IMR-90 (cell line): ENCODE results near the gene IQUB. TPM values are rescaled to one million over a fixed set of nuclear protein-coding genes. Genes with fewer than 3 reads are reported as not detected.

Experiments used
- ATAC-seq: fragments of 200-7000 bp; cut with Tn5 transposase; 2 replicates; pipeline ENCODE4 v1.9.1; 2020; ENCODE audit warnings: low read depth, mild to moderate bottlenecking, moderate library complexity
- BruUV-seq: library from RNA; stranded (reverse); fragments of 400-500 nt; replicated peaks from 2 replicates; lab custom pipeline; 2021; lab: Mats Ljungman, UMichigan
- CTCF ChIA-PET: fragments of 300-600 bp; formaldehyde crosslinking; extraction: SDS; loops from one replicate; lab custom pipeline; 2021; ENCODE audit warnings: antibody characterized with exemption; lab: Yijun Ruan, JAX
- POLR2A ChIA-PET: fragments of 300-600 bp; sonication (Branson Sonifier 250); formaldehyde crosslinking; loops from one replicate; lab custom pipeline; 2022; ENCODE audit warnings: antibody characterized with exemption; ENCODE audit not compliant: unreplicated experiment; lab: Charles Lee
- DNase-seq: peaks from one replicate; pipeline ENCODE4 v3.0.0; 2013
- H2AFZ ChIP-seq: replicated peaks from 2 replicates; pipeline ENCODE3; 2013; ENCODE audit warnings: low read length, mild to moderate bottlenecking; ENCODE audit not compliant: poor library complexity
- H2AK5ac ChIP-seq: 2 replicates; pipeline ENCODE4 v1.6.1; 2013; ENCODE audit warnings: low read depth, low read length, inconsistent platforms
- H2AK9ac ChIP-seq: replicated peaks from 2 replicates; pipeline ENCODE3; 2013; ENCODE audit warnings: mild to moderate bottlenecking, low read depth, low read length, moderate library complexity; ENCODE audit not compliant: poor library complexity
- H2BK120ac ChIP-seq: 2 replicates; pipeline ENCODE4 v1.6.1; 2013; ENCODE audit warnings: low read depth, low read length, inconsistent platforms
- H2BK15ac ChIP-seq: 3 replicates; pipeline ENCODE4 v1.6.1; 2013; ENCODE audit warnings: low read depth, low read length, inconsistent platforms
- H2BK20ac ChIP-seq: 2 replicates; pipeline ENCODE4 v1.6.1; 2013; ENCODE audit warnings: low read depth, mild to moderate bottlenecking, inconsistent platforms, low read length, moderate library complexity
- H2BK5ac ChIP-seq: 2 replicates; pipeline ENCODE4 v1.6.1; 2013; ENCODE audit warnings: mild to moderate bottlenecking, low read depth, low read length, inconsistent platforms; ENCODE audit not compliant: poor library complexity, severe bottlenecking
- H3K14ac ChIP-seq: replicated peaks from 2 replicates; pipeline ENCODE4 v1.6.1; 2013; ENCODE audit warnings: low read depth, low read length, inconsistent platforms
- H3K18ac ChIP-seq: 2 replicates; pipeline ENCODE4 v1.6.1; 2013; ENCODE audit warnings: low read depth, low read length, control low read depth
- H3K23ac ChIP-seq: 2 replicates; pipeline ENCODE4 v1.6.1; 2013; ENCODE audit warnings: low read depth, low read length, inconsistent platforms
- H3K27ac ChIP-seq: 2 replicates; pipeline ENCODE4 v1.5.1; 2013; ENCODE audit warnings: mild to moderate bottlenecking, control low read depth, low read length; ENCODE audit not compliant: insufficient read depth
- H3K27me3 ChIP-seq: 2 replicates; pipeline ENCODE4 v1.6.1; 2013; ENCODE audit warnings: low read length; ENCODE audit not compliant: control insufficient read depth, insufficient read depth
- H3K36me3 ChIP-seq: 2 replicates; pipeline ENCODE4 v1.6.1; 2013; ENCODE audit warnings: low read length, mixed read lengths; ENCODE audit not compliant: control insufficient read depth, insufficient read depth
- H3K4ac ChIP-seq: 2 replicates; pipeline ENCODE4 v1.6.1; 2013; ENCODE audit warnings: low read depth, low read length, inconsistent platforms
- H3K4me1 ChIP-seq: 2 replicates; pipeline ENCODE4 v1.6.1; 2013; ENCODE audit warnings: low read length, mixed read lengths; ENCODE audit not compliant: control insufficient read depth, insufficient read depth
- H3K4me2 ChIP-seq: 2 replicates; pipeline ENCODE4 v1.6.1; 2013; ENCODE audit warnings: low read depth, mild to moderate bottlenecking, control low read depth, low read length, moderate library complexity
- H3K4me3 ChIP-seq: 2 replicates; pipeline ENCODE4 v1.5.1; 2013; ENCODE audit warnings: low read depth, mild to moderate bottlenecking, control low read depth, low read length, moderate library complexity; ENCODE audit not compliant: insufficient read depth
- H3K56ac ChIP-seq: 2 replicates; pipeline ENCODE4 v1.6.1; 2013; ENCODE audit warnings: low read length, inconsistent platforms; ENCODE audit not compliant: insufficient read depth; ENCODE audit errors: extremely low read depth
- H3K79me1 ChIP-seq, 2 experiments: 2 replicates each; pipeline ENCODE4 v1.6.1; 2013; ENCODE audit warnings: low read length in 2 of 2, inconsistent platforms in 1 of 2, low read depth in 1 of 2
- H3K9ac ChIP-seq: 2 replicates; pipeline ENCODE4 v1.6.1; 2013; ENCODE audit warnings: low read depth, low read length, control low read depth
- H3K9me1 ChIP-seq: 2 replicates; pipeline ENCODE4 v1.6.1; 2013; ENCODE audit warnings: low read length, inconsistent platforms; ENCODE audit not compliant: insufficient read depth
- H3K9me3 ChIP-seq: 2 replicates; pipeline ENCODE4 v1.6.1; 2013; ENCODE audit warnings: low read length; ENCODE audit not compliant: control insufficient read depth, insufficient read depth
- H4K20me1 ChIP-seq: 2 replicates; pipeline ENCODE4 v1.6.1; 2013; ENCODE audit warnings: low read length, inconsistent platforms; ENCODE audit not compliant: insufficient read depth
- H4K5ac ChIP-seq: 2 replicates; pipeline ENCODE4 v1.6.1; 2013; ENCODE audit warnings: mild to moderate bottlenecking, low read depth, low read length, control low read depth
- H4K8ac ChIP-seq, 2 experiments: 2 replicates each; pipeline ENCODE4 v1.6.1; 2013; ENCODE audit warnings: low read depth in 2 of 2, low read length in 2 of 2, control low read depth in 1 of 2, inconsistent platforms in 1 of 2
- H4K91ac ChIP-seq: 2 replicates; pipeline ENCODE4 v1.6.1; 2013; ENCODE audit warnings: low read depth, low read length, inconsistent platforms; ENCODE audit not compliant: insufficient read depth
- CHD1 ChIP-seq: IDR thresholded peaks from 2 replicates; pipeline ENCODE4 v1.6.1; 2012; ENCODE audit warnings: low read depth, low read length, improper control_type of control experiment
- MAZ ChIP-seq: IDR thresholded peaks from 2 replicates; pipeline ENCODE4 v1.6.1; 2012; ENCODE audit warnings: low read depth, mild to moderate bottlenecking, low read length, improper control_type of control experiment, moderate library complexity, borderline replicate concordance
- WGBS, 2 experiments: methylation state at CpG; one replicate each; pipeline versions ENCODE4 v1.1.5 to v1.1.7; 2013; ENCODE audit warnings: missing lambda C conversion rate in 2 of 2; ENCODE audit not compliant: insufficient read length in 1 of 2; ENCODE audit errors: extremely low coverage in 2 of 2; 5-methylcytosine and 5-hydroxymethylcytosine counted together
- dilution Hi-C: fragments of 300-500 bp; cut with HindIII; formaldehyde crosslinking; loops from one replicate; pipeline ENCODE4 v1.14.3; 2018; ENCODE audit warnings: low sequenced_read_pairs; ENCODE audit not compliant: unreplicated experiment
- in situ Hi-C: fragments of 300-500 bp; cut with MboI; formaldehyde crosslinking; loops from 3 replicates; pipeline ENCODE4 v1.14.3; 2019; ENCODE audit warnings: low sequenced_read_pairs, inconsistent platforms, mixed read lengths
- intact Hi-C: fragments of 100-400 bp; cut with micrococcal nuclease; formaldehyde crosslinking; loops from 2 replicates; pipeline ENCODE4 v1.10.0; 2022
- polyA plus RNA-seq, 3 experiments: library from polyadenylated mRNA; depleted of rRNA; stranded (reverse); fragments of >200 nt; gene quantifications; 2 replicates each; pipeline ENCODE4 v1.2.3, GENCODE V29; 2012; ENCODE audit warnings: low replicate concordance in 1 of 3
- total RNA-seq: library from RNA; depleted of rRNA; stranded (reverse); fragments of >200 nt; gene quantifications from 2 replicates; pipeline ENCODE4 v1.2.3, GENCODE V29; 2012

The IQUB gene
- total and polyA plus RNA-seq, 2 of the 4 experiments (the other 2 are of a cell fraction) = 0.05 to 0.18 TPM

GRCh38 chr7:123500878-123501489 lies 33.4 kb downstream of the IQUB start:
- no peak overlapping the region for H2AK5ac ChIP-seq
- H4K8ac ChIP-seq = no peak overlapping the region
- H3K4ac ChIP-seq = no peak overlapping the region
- H2BK120ac ChIP-seq = no peak overlapping the region
- H3K9me1 ChIP-seq = no peaks in the 10 kb centered on the region
- no peak overlapping the region for H3K9ac ChIP-seq
- no peak overlapping the region for H2BK15ac ChIP-seq
- H4K5ac ChIP-seq = no peak overlapping the region
- H3K18ac ChIP-seq = no peak overlapping the region
- WGBS, 2 experiments = no CpG with 5 or more reads among the region's 1 CpG
- ChIA-PET CTCF (no interaction called here), POLR2A (no interaction called here)
- TF ChIP-seq MAZ = no peak
- TF ChIP-seq CHD1 = no peak
- no peak overlapping the region for H2AK9ac ChIP-seq
- no peak overlapping the region for H3K56ac ChIP-seq
- no peak overlapping the region for H2BK5ac ChIP-seq
- ATAC-seq = no peak
- no peak overlapping the region for H4K91ac ChIP-seq
- dilution Hi-C loops (no loop called here), intact Hi-C loops (no loop called here), in situ Hi-C loops (no loop called here)
- H2BK20ac ChIP-seq = no peak overlapping the region
- no peak overlapping the region for H3K4me3 ChIP-seq
- no peak overlapping the region for H3K23ac ChIP-seq
- no peak overlapping the region for H2AFZ ChIP-seq
- H3K36me3 ChIP-seq = no peaks in the 10 kb centered on the region
- no TSS peak for BruUV-seq
- H3K27ac ChIP-seq = no peak overlapping the region
- no peak overlapping the region for H3K4me2 ChIP-seq
- H3K9me3 ChIP-seq = no peaks in the 10 kb centered on the region
- H4K20me1 ChIP-seq = no peaks in the 10 kb centered on the region
- H3K27me3 ChIP-seq = no peaks in the 10 kb centered on the region
- H3K4me1 ChIP-seq = no peaks in the 10 kb centered on the region
- no peaks in the 10 kb centered on the region for H3K79me1 ChIP-seq
- DNase-seq = no peak
- H3K14ac ChIP-seq = no peak overlapping the region
